Hair follicle dermal papilla cell (primary cell): ENCODE results near the gene SMARCA4. TPM values are rescaled to one million over a fixed set of nuclear protein-coding genes. Genes with fewer than 3 reads are reported as not detected.
A peak's percentile ranks its signal among the peaks of the same experiment; 100 is the strongest.

Experiments used
- small RNA-seq: library from RNA; depleted of rRNA; stranded (forward); fragments of <200 nt; gene quantifications from one replicate; pipeline ENCODE3, GENCODE V24; 2012
- total RNA-seq: library from RNA; depleted of rRNA; stranded (reverse); fragments of >200 nt; gene quantifications from 2 replicates; pipeline ENCODE4 v1.2.3, GENCODE V29; 2012

Gene SMARCA4
- 64.4 and 77.7 TPM in 2 replicates for total RNA-seq

GRCh38 chr19:10960314-10961072 lies at the start of gene SMARCA4:
Gene SMARCA4, plus strand, starts transcription at chr19:10961030. Its CDS starts 23,122 bp downstream, at chr19:10984152.

GRCh38 chr19:10928563-10929401 lies 32.0 kb upstream of the SMARCA4 start, which contains the start of the genes TIMM29 and YIPF2:
Gene TIMM29, plus strand, starts transcription at chr19:10928811. Its CDS starts 12 bp downstream, at chr19:10928823.
Gene YIPF2, minus strand, starts transcription at chr19:10928639. Its CDS starts 229 bp downstream, at chr19:10928410.

GRCh38 chr19:11089254-11090013 lies 128.6 kb downstream of the SMARCA4 start, which contains the start of gene LDLR:
Gene LDLR, plus strand, starts transcription at chr19:11089463. Its CDS starts 86 bp downstream, at chr19:11089549.

Small RNA genes within 50 kb of the gene (small RNA-seq; reads per million reads assigned to genes)
- not detected for gene RF02271
- 2.4 reads per million, percentile 54 among the genes with 10 or more reads in this experiment for gene RN7SL192P

Other genes starting within 250 kb of the SMARCA4 start
- 125 and 150 TPM in 2 replicates for gene DNM2, start 243.0 kb upstream of the SMARCA4 start, total RNA-seq
- 35.4 and 40.9 TPM in 2 replicates for gene TMED1, start 124.8 kb upstream of the SMARCA4 start, total RNA-seq
- gene C19orf38, start 112.6 kb upstream of the SMARCA4 start, total RNA-seq, result 0.24 TPM in 1 of 2 replicates, not detected in the other
- 49.3 and 52.4 TPM in 2 replicates for gene CARM1, start 89.5 kb upstream of the SMARCA4 start, total RNA-seq
- 121 and 133 TPM in 2 replicates for gene YIPF2, start 32.4 kb upstream of the SMARCA4 start, total RNA-seq
- 33.5 and 39.1 TPM in 2 replicates for gene TIMM29, start 32.2 kb upstream of the SMARCA4 start, total RNA-seq
- gene LDLR, start 128.4 kb downstream of the SMARCA4 start, total RNA-seq, result 406 and 458 TPM in 2 replicates
- 4.2 and 9.0 TPM in 2 replicates for gene SPC24, start 194.8 kb downstream of the SMARCA4 start, total RNA-seq
- gene KANK2, start 236.5 kb downstream of the SMARCA4 start, total RNA-seq, result 378 and 380 TPM in 2 replicates